Ramos (cell line): Measurements from ENCODE around the gene PELI1.

Experiments used
- in situ Hi-C: fragments of 300-500 bp; cut with MboI; formaldehyde crosslinking; loops from one replicate; pipeline ENCODE4 v1.14.3; 2022; ENCODE audit warnings: low sequenced_read_pairs; ENCODE audit not compliant: unreplicated experiment

Gene PELI1

GRCh38 chr2:64045938-64046337 lies 98.3 kb downstream of the PELI1 start:
- in situ Hi-C loops = loop anchor here (5.0 kb wide), 1 partner anchor 281 kb away; no protein-coding TSS in a partner anchor
